Gastroesophageal sphincter (tissue), 4 donors: ENCODE measurements around the gene TMTC2. TPM values are rescaled to one million over a fixed set of nuclear protein-coding genes. Genes with fewer than 3 reads are reported as not detected.

Experiments
- ATAC-seq: fragments of 150-250 bp; one replicate; pipeline ENCODE4 v1.9.1; 2016; ENCODE audit warnings: mild to moderate bottlenecking, moderate library complexity
- H3K27ac ChIP-seq, 4 donors: fragments of 200-600 bp; sonication (generic) in 3 of 4; 1 replicate in 3 of 4; 2 replicates in 1 of 4; pipeline ENCODE4 v1.5.1; 2016 to 2019
- H3K27me3 ChIP-seq: fragments of 200-600 bp; sonication (generic); one replicate; pipeline ENCODE4 v1.5.1; 2019
- H3K36me3 ChIP-seq, 2 donors: fragments of 200-600 bp; sonication (generic); one replicate each; pipeline ENCODE4 v1.5.1; 2019; ENCODE audit warnings: control low read depth in 1 of 2
- H3K4me1 ChIP-seq, 3 donors: fragments of 200-600 bp; sonication (generic); 1 replicate in 2 of 3; 2 replicates in 1 of 3; pipeline ENCODE4 v1.5.1; 2016 to 2019; ENCODE audit warnings: control low read depth in 2 of 3
- H3K4me3 ChIP-seq, 2 donors: fragments of 200-600 bp; sonication (generic); one replicate each; pipeline ENCODE4 v1.5.1; 2019; ENCODE audit warnings: mild to moderate bottlenecking in 1 of 2, moderate library complexity in 1 of 2
- H3K9me3 ChIP-seq, 3 donors: fragments of 200-600 bp; sonication (generic); one replicate each; pipeline ENCODE4 v1.5.1; 2017 to 2019; ENCODE audit warnings: control low read depth in 2 of 3
- EP300 ChIP-seq: sonication (generic); formaldehyde crosslinking; IDR thresholded peaks from one replicate; pipeline ENCODE4 v1.6.1; 2017; ENCODE audit warnings: antibody characterized with exemption, mild to moderate bottlenecking
- POLR2A ChIP-seq, 2 donors: fragments of 450-650 bp; IDR thresholded peaks; one replicate each; pipeline ENCODE4 v1.6.1; 2017; ENCODE audit warnings: antibody characterized with exemption in 2 of 2, mild to moderate bottlenecking in 2 of 2, moderate library complexity in 1 of 2
- POLR2AphosphoS5 ChIP-seq: sonication (generic); formaldehyde crosslinking; IDR thresholded peaks from one replicate; pipeline ENCODE4 v1.6.1; 2017; ENCODE audit warnings: antibody characterized with exemption
- WGBS, 2 donors: methylation state at CpG; one replicate each; pipeline ENCODE4 v1.1.5; 2018; ENCODE audit warnings: low coverage in 1 of 2; 5-methylcytosine and 5-hydroxymethylcytosine counted together
- total RNA-seq, 4 donors: library from RNA; depleted of rRNA; stranded (reverse); fragments of >200 nt; gene quantifications; one replicate each; pipeline ENCODE4 v1.1.0, GENCODE V29; 2016
- TF ChIP-seq, protein P1 (sequence below), 4 experiments: fragments of 200-600 bp in 2 of 4; fragments of 450-650 bp in 2 of 4; sonication (generic) in 1 of 4; IDR thresholded peaks; one replicate each; pipeline ENCODE4 v1.5.1; 2017 to 2019; ENCODE audit warnings: antibody characterized with exemption in 4 of 4, mild to moderate bottlenecking in 2 of 4, moderate library complexity in 2 of 4

Gene TMTC2
- total RNA-seq, 4 donors from 2014 or later: 7.4 to 21.8 (median 16.0) TPM

- WGBS, 2 donors: 64% methylated on average over 2 of the region's 2 CpGs; no CpG with 5 or more reads in 1 of the 2 donors
- Histone ChIP-seq H3K36me3 (no peaks in the 10 kb centered on the region), H3K9me3 (no peaks in the 10 kb centered on the region), H3K27me3 (no peaks in the 10 kb centered on the region), H3K4me1 (no peaks in the 10 kb centered on the region), H3K27ac (no peak overlapping the region), H3K4me3 (no peak overlapping the region)
- no peak for ATAC-seq
- TF ChIP-seq, protein P1, sequence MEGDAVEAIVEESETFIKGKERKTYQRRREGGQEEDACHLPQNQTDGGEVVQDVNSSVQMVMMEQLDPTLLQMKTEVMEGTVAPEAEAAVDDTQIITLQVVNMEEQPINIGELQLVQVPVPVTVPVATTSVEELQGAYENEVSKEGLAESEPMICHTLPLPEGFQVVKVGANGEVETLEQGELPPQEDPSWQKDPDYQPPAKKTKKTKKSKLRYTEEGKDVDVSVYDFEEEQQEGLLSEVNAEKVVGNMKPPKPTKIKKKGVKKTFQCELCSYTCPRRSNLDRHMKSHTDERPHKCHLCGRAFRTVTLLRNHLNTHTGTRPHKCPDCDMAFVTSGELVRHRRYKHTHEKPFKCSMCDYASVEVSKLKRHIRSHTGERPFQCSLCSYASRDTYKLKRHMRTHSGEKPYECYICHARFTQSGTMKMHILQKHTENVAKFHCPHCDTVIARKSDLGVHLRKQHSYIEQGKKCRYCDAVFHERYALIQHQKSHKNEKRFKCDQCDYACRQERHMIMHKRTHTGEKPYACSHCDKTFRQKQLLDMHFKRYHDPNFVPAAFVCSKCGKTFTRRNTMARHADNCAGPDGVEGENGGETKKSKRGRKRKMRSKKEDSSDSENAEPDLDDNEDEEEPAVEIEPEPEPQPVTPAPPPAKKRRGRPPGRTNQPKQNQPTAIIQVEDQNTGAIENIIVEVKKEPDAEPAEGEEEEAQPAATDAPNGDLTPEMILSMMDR (IDR thresholded peaks at IDR 0.05): no peak
- TF ChIP-seq POLR2AphosphoS5 (no peak), POLR2A (IDR thresholded peaks at IDR 0.05) (no peak), EP300 (no peak)
Measured at GRCh38 chr12:82746668-82747067, 60.0 kb downstream of the TMTC2 start.

DNA sequence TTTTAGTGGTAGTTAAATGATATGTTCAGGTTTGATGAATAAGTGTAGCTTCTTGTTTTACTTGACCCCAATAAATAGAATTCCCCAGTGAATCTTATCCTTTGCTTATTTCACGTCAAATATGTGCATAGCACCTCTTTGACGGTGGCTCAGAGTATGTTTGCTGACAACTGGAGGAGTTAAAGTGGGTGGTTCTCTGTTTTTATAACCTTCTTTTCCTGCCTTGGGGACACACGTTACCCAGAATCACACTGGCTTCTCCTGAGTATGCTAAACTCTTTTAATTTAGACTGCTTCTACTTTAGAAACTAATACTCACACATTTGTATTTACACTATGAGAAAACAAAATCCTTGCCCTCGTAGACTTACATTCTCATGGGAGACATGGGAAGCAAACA, 62.3 kb downstream of the TMTC2 start:
- no peak overlapping the region for H3K4me3 ChIP-seq
- no peak for ATAC-seq
- no peaks in the 10 kb centered on the region for H3K9me3 ChIP-seq
- H3K4me1 ChIP-seq: no peaks in the 10 kb centered on the region
- no peaks in the 10 kb centered on the region for H3K27me3 ChIP-seq
- TF ChIP-seq, protein P1 (IDR thresholded peaks at IDR 0.05): no peak
- TF ChIP-seq EP300 (no peak), POLR2AphosphoS5 (no peak), POLR2A (IDR thresholded peaks at IDR 0.05) (no peak)
- H3K36me3 ChIP-seq: no peaks in the 10 kb centered on the region
- WGBS, 2 donors: 75 to 80% methylated on average over 3 to 4 of the region's 4 CpGs
- no peak overlapping the region for H3K27ac ChIP-seq

DNA sequence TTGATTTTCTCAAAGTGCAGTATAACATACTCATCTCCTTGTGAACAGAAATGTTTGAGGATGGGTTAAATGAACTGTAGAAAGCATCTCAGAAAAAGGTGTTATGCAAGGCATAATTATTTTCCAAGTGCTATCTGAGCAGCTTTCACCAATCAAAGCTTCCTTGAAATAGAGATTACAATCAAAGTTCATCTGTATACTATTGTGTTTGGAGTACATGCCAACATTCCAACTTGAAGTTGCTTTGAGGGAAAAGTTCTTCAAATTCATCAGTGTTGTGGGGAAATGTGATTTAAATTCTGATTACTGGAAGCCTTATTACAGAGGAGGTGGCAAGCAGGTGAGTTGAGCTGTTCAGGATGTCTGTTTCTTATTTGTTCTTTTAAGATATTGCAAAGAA, 68.2 kb downstream of the TMTC2 start:
- H3K27me3 ChIP-seq: no peaks in the 10 kb centered on the region
- H3K4me1 ChIP-seq: peaks cover 0 to 15% (median 0%) of the 10 kb centered on the region in 3 donors
- TF ChIP-seq EP300 (no peak), POLR2AphosphoS5 (no peak), POLR2A (IDR thresholded peaks at IDR 0.05) (no peak)
- TF ChIP-seq, protein P1 (IDR thresholded peaks at IDR 0.05): no peak
- no peak for ATAC-seq
- H3K27ac ChIP-seq: no peak overlapping the region
- H3K9me3 ChIP-seq: no peaks in the 10 kb centered on the region
- H3K36me3 ChIP-seq: no peaks in the 10 kb centered on the region
- H3K4me3 ChIP-seq: no peak overlapping the region

DNA sequence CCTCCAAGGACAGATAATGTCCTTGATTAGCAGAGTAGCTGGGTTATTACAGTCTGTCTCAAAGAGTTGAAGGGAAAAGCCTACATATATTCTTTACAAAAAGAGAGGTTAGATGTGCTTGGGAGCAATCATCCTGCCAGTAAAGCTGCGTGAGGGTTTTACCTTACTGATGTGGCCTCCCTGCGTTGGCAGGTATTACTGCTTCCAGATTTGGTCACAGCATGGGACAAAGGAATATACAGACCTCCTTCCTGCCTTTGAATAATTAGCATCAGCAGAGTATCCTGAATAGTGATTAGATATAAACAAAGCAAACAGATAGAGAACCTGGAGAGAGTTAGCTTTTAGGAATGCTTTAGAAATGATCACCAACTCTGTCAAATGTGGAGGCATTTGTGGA, 69.6 kb downstream of the TMTC2 start:
- no peak overlapping the region for H3K4me3 ChIP-seq
- ATAC-seq: no peak
- no peak overlapping the region for H3K27ac ChIP-seq
- WGBS, 2 donors: 100% methylated on average over 2 of the region's 2 CpGs
- no peak for TF ChIP-seq POLR2AphosphoS5
- TF ChIP-seq, protein P1 (IDR thresholded peaks at IDR 0.05): no peak
- H3K9me3 ChIP-seq: no peaks in the 10 kb centered on the region
- no peaks in the 10 kb centered on the region for H3K27me3 ChIP-seq
- H3K36me3 ChIP-seq: no peaks in the 10 kb centered on the region
- H3K4me1 ChIP-seq: peaks cover 0 to 15% (median 0%) of the 10 kb centered on the region in 3 donors

GRCh38 chr12:82757059-82757458, 70.4 kb downstream of the TMTC2 start:
- WGBS, 2 donors: 36 to 69% methylated on average over 1 of the region's 1 CpG
- peaks cover 0 to 15% (median 0%) of the 10 kb centered on the region in 3 donors for H3K4me1 ChIP-seq
- no peak for ATAC-seq
- TF ChIP-seq, protein P1 (IDR thresholded peaks at IDR 0.05): no peak
- TF ChIP-seq POLR2A (IDR thresholded peaks at IDR 0.05) (no peak), POLR2AphosphoS5 (no peak), EP300 (no peak)
- no peaks in the 10 kb centered on the region for H3K9me3 ChIP-seq
- no peaks in the 10 kb centered on the region for H3K36me3 ChIP-seq
- no peak overlapping the region for H3K4me3 ChIP-seq
- H3K27ac ChIP-seq: no peak overlapping the region
- no peaks in the 10 kb centered on the region for H3K27me3 ChIP-seq
